ENCODE measurements around the gene ZNF425. TPM values are rescaled to one million over a fixed set of nuclear protein-coding genes. Genes with fewer than 3 reads are reported as not detected.
"Not testable (repeated sequence)": the region's sequence is repeated elsewhere in the genome, so short reads cannot be mapped to it uniquely, and the experiment has no call there.

Gene ZNF425
- polyA plus RNA-seq, 1 experiment = 2.1 TPM

- DNase-seq (ENCODE audit: low read depth, low spot score) = no peak
- TF ChIP-seq CTCF (IDR thresholded peaks at IDR 0.05; ENCODE audit: low read depth, low read length) = no peak
- H3K9me3 ChIP-seq (ENCODE audit: control insufficient read depth, insufficient read depth, low read length) = peaks cover 3% of the 10 kb centered on the region; the same call in 1 of the 2 replicates
- ChIA-PET CTCF (interaction anchor here (4.3 kb wide), 1 partner anchor 19 kb away, joined by 41 read pairs; the partner anchor contains the start of gene ZNF425), POLR2A (no interaction called here)
- no peak overlapping the region for H3K4me3 ChIP-seq (ENCODE audit: low read depth, low read length)
- H3K27me3 ChIP-seq (ENCODE audit: control insufficient read depth, insufficient read depth, low read length) = no peaks in the 10 kb centered on the region
- H3K27ac ChIP-seq (ENCODE audit: low read depth, low read length) = no peak overlapping the region
Measured at GRCh38 chr7:149145031-149145845, 19.1 kb upstream of the ZNF425 start.

GRCh38 chr7:149144436-149144922 lies 18.4 kb upstream of the ZNF425 start:
- DNase-seq (ENCODE audit: low read depth, low spot score); H3K4me3 ChIP-seq (ENCODE audit: low read depth, low read length); H3K9me3 ChIP-seq (ENCODE audit: control insufficient read depth, insufficient read depth, low read length); H3K27me3 ChIP-seq (ENCODE audit: control insufficient read depth, insufficient read depth, low read length); H3K27ac ChIP-seq (ENCODE audit: low read depth, low read length); POLR2A ChIA-PET: not testable (repeated sequence)
- CTCF ChIA-PET = interaction anchor here (2.2 kb wide), 1 partner anchor 18 kb away, joined by 10 read pairs; no protein-coding TSS in a partner anchor

- no peak overlapping the region for H3K4me3 ChIP-seq (ENCODE audit: low read depth, low read length)
- POLR2A ChIA-PET = interaction anchor here (0.7 kb wide), 1 partner anchor 120 kb away, joined by 4 read pairs; the partner anchor contains the start of gene ZNF783
- CTCF ChIA-PET = interaction anchor here (1.0 to 2.3 kb wide), 2 partner anchors 15 to 16 kb away, joined by 3 to 7 read pairs; no protein-coding TSS in a partner anchor
- TF ChIP-seq CTCF (IDR thresholded peaks at IDR 0.05; ENCODE audit: low read depth, low read length) = no peak
- H3K27me3 ChIP-seq (ENCODE audit: control insufficient read depth, insufficient read depth, low read length) = no peaks in the 10 kb centered on the region
- no peak overlapping the region for H3K27ac ChIP-seq (ENCODE audit: low read depth, low read length)
- no peak for DNase-seq (ENCODE audit: low read depth, low spot score)
- H3K9me3 ChIP-seq (ENCODE audit: control insufficient read depth, insufficient read depth, low read length) = no peaks in the 10 kb centered on the region
Measured at GRCh38 chr7:149141893-149142292, 15.8 kb upstream of the ZNF425 start.

GRCh38 chr7:149140831-149141230 lies 14.7 kb upstream of the ZNF425 start:
- H3K27ac ChIP-seq (ENCODE audit: low read depth, low read length) = no peak overlapping the region
- no peak for DNase-seq (ENCODE audit: low read depth, low spot score)
- TF ChIP-seq CTCF (IDR thresholded peaks at IDR 0.05; ENCODE audit: low read depth, low read length) = no peak
- peaks cover 3% of the 10 kb centered on the region; the same call in 1 of the 2 replicates for H3K9me3 ChIP-seq (ENCODE audit: control insufficient read depth, insufficient read depth, low read length)
- H3K4me3 ChIP-seq (ENCODE audit: low read depth, low read length) = no peak overlapping the region
- CTCF ChIA-PET = interaction anchor here (2.3 kb wide), 1 partner anchor 14 kb away, joined by 7 read pairs; no protein-coding TSS in a partner anchor
- POLR2A ChIA-PET = interaction anchor here (0.7 kb wide), 1 partner anchor 9 kb away, joined by 5 read pairs; no protein-coding TSS in a partner anchor
- H3K27me3 ChIP-seq (ENCODE audit: control insufficient read depth, insufficient read depth, low read length) = no peaks in the 10 kb centered on the region

- DNase-seq (ENCODE audit: low read depth, low spot score) = no peak
- TF ChIP-seq CTCF (IDR thresholded peaks at IDR 0.05; ENCODE audit: low read depth, low read length) = no peak
- CTCF ChIA-PET = interaction anchor here (1.3 to 2.1 kb wide), 3 partner anchors 10 to 11 kb away, joined by 3 to 20 read pairs (median 9); partner anchors contain the start of genes ZNF398 and ZNF425
- Histone ChIP-seq H3K9me3 (ENCODE audit: control insufficient read depth, insufficient read depth, low read length) (peaks cover 6% of the 10 kb centered on the region), H3K27me3 (ENCODE audit: control insufficient read depth, insufficient read depth, low read length) (no peaks in the 10 kb centered on the region), H3K27ac (ENCODE audit: low read depth, low read length) (no peak overlapping the region), H3K4me3 (ENCODE audit: low read depth, low read length) (no peak overlapping the region)
- POLR2A ChIA-PET = no interaction called here
Measured at GRCh38 chr7:149136118-149136517, 10.0 kb upstream of the ZNF425 start.

Data from AG04450 (cell line).